Inferior parietal cortex (tissue), 1 donor: ENCODE measurements around the gene KSR1.

Experiments
- DNase-seq: peaks from one replicate; pipeline ENCODE4 v3.0.0-alpha.2; 2016; ENCODE audit errors: extremely low spot score

Gene KSR1

GRCh38 chr17:27550974-27551505 is 94.8 kb downstream of the KSR1 start:
- no peak for DNase-seq

GRCh38 chr17:27551701-27552248 is 95.5 kb downstream of the KSR1 start:
- DNase-seq: no peak

- DNase-seq: no peak
Observed at GRCh38 chr17:27552276-27552732, 96.1 kb downstream of the KSR1 start.

GRCh38 chr17:27553019-27553511 is 96.8 kb downstream of the KSR1 start:
- no peak for DNase-seq

- DNase-seq: no peak
Observed at GRCh38 chr17:27554152-27554551, 97.9 kb downstream of the KSR1 start.

GRCh38 chr17:27554911-27555310 is 98.7 kb downstream of the KSR1 start:
- no peak for DNase-seq

GRCh38 chr17:27555339-27555738 is 99.1 kb downstream of the KSR1 start:
- DNase-seq: no peak

- DNase-seq: no peak
Observed at GRCh38 chr17:27558341-27558740, 102.1 kb downstream of the KSR1 start.

- no peak for DNase-seq
Observed at GRCh38 chr17:27558842-27559505, 102.7 kb downstream of the KSR1 start.

- no peak for DNase-seq
Observed at GRCh38 chr17:27559506-27560481, 103.5 kb downstream of the KSR1 start.

- no peak for DNase-seq
Observed at GRCh38 chr17:27560668-27561067, 104.4 kb downstream of the KSR1 start.

GRCh38 chr17:27562777-27563455 is 106.7 kb downstream of the KSR1 start:
- DNase-seq: no peak

- DNase-seq: no peak
Observed at GRCh38 chr17:27563532-27563931, 107.3 kb downstream of the KSR1 start.

- no peak for DNase-seq
Observed at GRCh38 chr17:27564463-27564862, 108.2 kb downstream of the KSR1 start.

GRCh38 chr17:27565874-27566670 is 109.8 kb downstream of the KSR1 start:
- no peak for DNase-seq

- DNase-seq: no peak
Observed at GRCh38 chr17:27566671-27567562, 110.7 kb downstream of the KSR1 start.

GRCh38 chr17:27567563-27567859 is 111.3 kb downstream of the KSR1 start:
- no peak for DNase-seq

- DNase-seq: no peak
Observed at GRCh38 chr17:27568216-27568615, 112.0 kb downstream of the KSR1 start.

- DNase-seq: no peak
Observed at GRCh38 chr17:27568811-27569210, 112.6 kb downstream of the KSR1 start.

- DNase-seq: peak; percentile 22
Observed at GRCh38 chr17:27569257-27569722, 113.0 kb downstream of the KSR1 start.
